ENCODE data around the gene TTL.

DNA sequence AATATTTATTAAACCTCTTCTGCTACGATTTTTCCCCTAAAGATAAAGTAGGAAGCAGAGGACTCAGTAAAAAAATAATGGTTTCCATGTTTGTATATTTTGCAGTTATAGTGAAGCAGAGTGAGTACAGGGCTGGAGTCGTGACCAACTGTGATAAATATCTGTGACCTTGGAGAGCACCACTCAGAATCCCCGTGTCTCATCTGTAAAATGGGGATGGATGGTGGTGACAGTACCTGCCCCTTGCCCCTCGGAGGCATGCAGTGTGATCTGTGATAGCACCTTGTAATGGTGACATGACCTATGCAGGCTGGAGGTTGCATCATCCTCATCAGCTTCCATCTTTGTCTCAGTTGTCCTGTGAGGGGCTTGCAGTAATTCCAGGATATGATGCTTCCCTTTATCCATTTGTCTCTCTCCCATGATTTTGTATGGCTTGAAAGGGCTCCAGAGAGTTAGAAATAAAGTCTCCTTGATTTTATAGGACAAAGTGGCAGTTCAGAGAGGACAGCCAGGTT is 5.5 kb downstream of the TTL start:
- TF ChIP-seq, protein P1, sequence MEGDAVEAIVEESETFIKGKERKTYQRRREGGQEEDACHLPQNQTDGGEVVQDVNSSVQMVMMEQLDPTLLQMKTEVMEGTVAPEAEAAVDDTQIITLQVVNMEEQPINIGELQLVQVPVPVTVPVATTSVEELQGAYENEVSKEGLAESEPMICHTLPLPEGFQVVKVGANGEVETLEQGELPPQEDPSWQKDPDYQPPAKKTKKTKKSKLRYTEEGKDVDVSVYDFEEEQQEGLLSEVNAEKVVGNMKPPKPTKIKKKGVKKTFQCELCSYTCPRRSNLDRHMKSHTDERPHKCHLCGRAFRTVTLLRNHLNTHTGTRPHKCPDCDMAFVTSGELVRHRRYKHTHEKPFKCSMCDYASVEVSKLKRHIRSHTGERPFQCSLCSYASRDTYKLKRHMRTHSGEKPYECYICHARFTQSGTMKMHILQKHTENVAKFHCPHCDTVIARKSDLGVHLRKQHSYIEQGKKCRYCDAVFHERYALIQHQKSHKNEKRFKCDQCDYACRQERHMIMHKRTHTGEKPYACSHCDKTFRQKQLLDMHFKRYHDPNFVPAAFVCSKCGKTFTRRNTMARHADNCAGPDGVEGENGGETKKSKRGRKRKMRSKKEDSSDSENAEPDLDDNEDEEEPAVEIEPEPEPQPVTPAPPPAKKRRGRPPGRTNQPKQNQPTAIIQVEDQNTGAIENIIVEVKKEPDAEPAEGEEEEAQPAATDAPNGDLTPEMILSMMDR (conservative IDR thresholded peaks at IDR 0.05 in 1 of 2, IDR thresholded peaks at IDR 0.05 in 1 of 2; ENCODE audit: extremely low read depth in 1 of 2, insufficient read depth in 1 of 2, low read depth in 1 of 2, low read length in 2 of 2) = no peak
- TF ChIP-seq EZH2 (IDR thresholded peaks at IDR 0.05; ENCODE audit: borderline replicate concordance, low read length) = no peak
